ENCODE measurements around the gene TRAPPC2.
"Not testable (repeated sequence)": the region's sequence is repeated elsewhere in the genome, so short reads cannot be mapped to it uniquely, and the experiment has no call there.

The TRAPPC2 gene

DNA sequence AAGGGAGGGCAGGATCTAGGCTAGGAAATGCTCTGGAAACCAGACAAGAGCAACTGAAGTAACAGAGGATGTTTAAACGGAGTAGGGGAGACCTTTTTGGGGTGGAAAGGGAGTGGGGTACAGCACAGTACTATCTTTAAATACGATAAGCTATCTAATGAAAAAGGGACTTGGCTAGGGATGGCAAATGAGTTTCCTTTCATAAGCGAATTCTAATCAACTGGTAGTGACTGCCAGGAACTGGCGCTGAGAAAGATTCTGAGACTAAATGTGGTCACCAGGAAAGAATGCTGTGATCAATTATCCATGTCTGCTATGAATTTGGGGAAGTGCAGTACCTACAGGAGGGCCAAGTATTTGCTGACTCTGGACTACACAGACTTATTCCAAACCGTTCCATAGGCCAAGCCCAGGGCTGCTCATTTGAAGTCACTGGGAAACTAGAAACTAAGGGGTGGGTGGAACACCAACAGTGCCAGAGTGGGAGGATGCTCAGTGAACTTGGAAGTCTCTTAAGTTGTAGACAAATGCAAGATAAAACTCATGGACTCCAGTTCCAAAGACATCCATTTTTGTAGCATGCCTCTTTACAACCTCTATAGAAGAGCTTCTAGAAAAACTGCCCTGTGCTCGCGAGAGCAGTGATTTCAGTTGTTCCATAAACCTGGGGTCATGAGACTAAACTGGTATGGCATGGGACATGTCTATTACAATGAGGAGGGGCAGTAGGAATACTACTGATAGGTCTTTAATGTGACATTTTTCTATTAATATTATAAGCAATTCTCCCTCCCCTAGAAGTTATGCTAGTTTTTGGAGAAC is 2.0 kb downstream of the TRAPPC2 start:
- Histone ChIP-seq H3K27me3 (ENCODE audit: low read depth) (no peaks in the 10 kb centered on the region), H3K36me3 (replicated peaks) (peaks cover 36% of the 10 kb centered on the region), H3K4me1 (peaks cover 12% of the 10 kb centered on the region), H3K4me3 (no peak overlapping the region), H3K9me3 (no peaks in the 10 kb centered on the region)
- DNase-seq (ENCODE audit: low spot score in 2 of 2), result no peak
- in situ Hi-C loops (cut with MboI; ENCODE audit: low sequenced_read_pairs), result no loop called here

DNA sequence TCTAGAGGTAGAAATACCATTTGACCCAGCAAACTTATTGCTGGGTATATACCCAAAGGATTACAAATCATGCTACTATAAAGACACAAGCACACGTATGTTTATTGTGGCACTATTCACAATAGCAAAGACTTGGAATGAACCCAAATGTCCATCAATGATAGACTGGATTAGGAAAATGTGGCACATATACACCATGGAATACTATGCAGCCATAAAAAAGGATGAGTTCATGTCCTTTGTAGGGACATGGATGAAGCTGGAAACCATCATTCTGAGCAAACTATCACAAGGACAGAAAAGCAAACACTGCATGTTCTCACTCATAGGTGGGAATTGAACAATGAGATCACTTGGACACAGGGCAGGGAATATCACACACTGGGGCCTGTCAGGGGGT is 3.9 kb downstream of the TRAPPC2 start:
- in situ Hi-C loops (cut with MboI; ENCODE audit: low sequenced_read_pairs); H3K9me3 ChIP-seq; H3K4me1 ChIP-seq; H3K4me3 ChIP-seq; DNase-seq (ENCODE audit: low spot score in 2 of 2); H3K27me3 ChIP-seq (ENCODE audit: low read depth): not testable (repeated sequence)
- peaks cover 34% of the 10 kb centered on the region for H3K36me3 ChIP-seq (replicated peaks)

DNA sequence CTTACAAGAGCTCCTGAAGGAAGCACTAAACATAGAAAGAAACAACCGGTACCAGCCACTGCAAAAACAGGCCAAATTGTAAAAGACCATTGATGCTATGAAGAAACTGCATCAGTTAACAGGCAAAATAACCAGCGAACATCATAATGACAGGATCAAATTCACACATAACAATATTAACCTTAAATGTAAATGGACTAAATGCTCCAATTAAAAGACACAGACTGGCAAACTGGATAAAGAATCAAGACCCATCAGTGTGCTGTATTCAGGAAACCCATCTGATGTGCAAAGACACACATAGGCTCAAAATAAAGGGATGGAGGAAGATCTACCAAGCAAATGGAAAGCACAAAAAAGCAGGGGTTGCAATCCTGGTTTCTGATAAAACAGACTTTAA is 7.8 kb downstream of the TRAPPC2 start:
- H3K4me1 ChIP-seq; H3K27me3 ChIP-seq (ENCODE audit: low read depth); in situ Hi-C loops (cut with MboI; ENCODE audit: low sequenced_read_pairs); H3K4me3 ChIP-seq; H3K9me3 ChIP-seq; DNase-seq (ENCODE audit: low spot score in 2 of 2): not testable (repeated sequence)
- peaks cover 26% of the 10 kb centered on the region for H3K36me3 ChIP-seq (replicated peaks)

DNA sequence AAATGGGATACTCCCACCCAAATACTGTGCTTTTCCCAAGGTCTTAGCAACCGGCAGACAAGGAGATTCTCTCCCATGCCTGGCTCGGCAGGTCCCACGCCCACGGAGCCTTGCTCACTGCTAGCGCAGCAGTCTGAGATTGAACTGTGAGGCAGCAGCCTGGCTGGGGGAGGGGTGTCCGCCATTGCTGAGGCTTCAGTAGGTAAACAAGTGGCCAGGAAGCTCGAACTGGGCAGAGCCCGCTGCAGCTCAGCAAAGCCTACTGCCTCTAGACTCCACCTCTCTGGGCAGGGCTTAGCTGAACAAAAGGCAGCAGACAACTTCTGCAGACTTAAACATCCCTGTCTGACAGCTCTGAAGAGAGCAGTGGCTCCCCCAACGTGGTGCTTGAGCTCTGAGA is 9.5 kb downstream of the TRAPPC2 start:
- in situ Hi-C loops (cut with MboI; ENCODE audit: low sequenced_read_pairs), result not testable (repeated sequence)

DNA sequence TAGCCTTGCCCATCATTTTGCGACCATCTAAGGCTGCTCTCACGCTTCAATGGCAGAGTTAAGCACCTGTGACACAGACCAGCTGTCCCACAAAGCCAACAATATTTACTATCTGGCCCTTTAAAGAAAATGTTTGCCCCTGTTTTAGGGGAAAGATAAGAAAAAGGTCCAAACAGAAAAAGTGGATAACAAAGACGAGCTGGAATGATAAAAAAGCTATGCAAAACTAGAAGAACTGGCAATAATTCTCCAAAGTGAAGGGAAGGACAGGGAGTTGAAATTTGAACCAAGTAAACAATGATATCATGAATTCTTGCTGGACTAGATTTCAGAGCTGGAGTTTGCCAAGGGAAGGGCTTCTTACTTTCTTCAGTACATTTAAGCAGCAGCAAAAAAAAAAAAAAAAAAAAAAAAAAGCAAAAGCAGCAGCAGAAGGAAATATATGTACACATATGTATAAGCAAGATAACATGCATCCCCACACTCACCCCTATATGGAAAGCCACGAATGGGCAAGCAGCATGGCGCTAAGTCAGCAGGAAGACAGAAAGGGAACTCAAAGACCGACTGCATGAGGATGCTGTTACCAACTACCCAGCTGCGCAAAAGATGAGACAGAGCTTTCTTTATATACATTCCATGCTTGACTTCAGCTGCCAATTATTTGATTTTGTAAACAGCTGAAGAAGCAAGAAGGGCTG is 12.5 kb downstream of the TRAPPC2 start:
- Histone ChIP-seq H3K27me3 (ENCODE audit: low read depth) (no peaks in the 10 kb centered on the region), H3K36me3 (replicated peaks) (peaks cover 32% of the 10 kb centered on the region), H3K9me3 (no peaks in the 10 kb centered on the region), H3K4me3 (no peak overlapping the region), H3K4me1 (no peaks in the 10 kb centered on the region)
- in situ Hi-C loops (cut with MboI; ENCODE audit: low sequenced_read_pairs), result no loop called here
- no peak for DNase-seq (ENCODE audit: low spot score in 2 of 2)

More for the DNA sequence above, 9.5 kb downstream of the TRAPPC2 start:
- H3K27me3 ChIP-seq (ENCODE audit: low read depth); H3K9me3 ChIP-seq; DNase-seq (ENCODE audit: low spot score in 2 of 2); H3K4me1 ChIP-seq; H3K4me3 ChIP-seq: not testable (repeated sequence)
- H3K36me3 ChIP-seq (replicated peaks), result peaks cover 28% of the 10 kb centered on the region

DNA sequence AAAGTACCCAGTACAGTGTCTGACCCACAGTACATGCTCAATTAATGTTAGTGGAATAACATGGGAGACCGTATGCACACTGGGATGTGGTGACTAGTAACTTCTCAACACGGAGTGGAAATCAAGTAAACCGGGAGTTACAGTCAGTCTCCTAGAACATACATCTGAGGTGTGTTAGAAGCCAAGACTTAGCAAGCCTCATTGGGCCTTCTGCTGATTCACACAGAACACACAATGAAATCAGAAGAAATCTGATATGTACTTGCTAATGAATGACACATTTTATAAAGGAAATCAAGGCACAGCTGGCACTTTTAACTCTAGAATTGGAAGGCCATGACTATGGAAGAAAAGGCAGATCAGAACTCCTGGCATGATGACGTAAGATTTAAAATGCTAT is 13.0 kb downstream of the TRAPPC2 start:
- in situ Hi-C loops (cut with MboI; ENCODE audit: low sequenced_read_pairs), result no loop called here
- Histone ChIP-seq H3K27me3 (ENCODE audit: low read depth) (no peaks in the 10 kb centered on the region), H3K4me3 (no peak overlapping the region), H3K36me3 (replicated peaks) (peaks cover 35% of the 10 kb centered on the region), H3K9me3 (no peaks in the 10 kb centered on the region), H3K4me1 (no peaks in the 10 kb centered on the region)
- DNase-seq (ENCODE audit: low spot score in 2 of 2), result no peak

DNA sequence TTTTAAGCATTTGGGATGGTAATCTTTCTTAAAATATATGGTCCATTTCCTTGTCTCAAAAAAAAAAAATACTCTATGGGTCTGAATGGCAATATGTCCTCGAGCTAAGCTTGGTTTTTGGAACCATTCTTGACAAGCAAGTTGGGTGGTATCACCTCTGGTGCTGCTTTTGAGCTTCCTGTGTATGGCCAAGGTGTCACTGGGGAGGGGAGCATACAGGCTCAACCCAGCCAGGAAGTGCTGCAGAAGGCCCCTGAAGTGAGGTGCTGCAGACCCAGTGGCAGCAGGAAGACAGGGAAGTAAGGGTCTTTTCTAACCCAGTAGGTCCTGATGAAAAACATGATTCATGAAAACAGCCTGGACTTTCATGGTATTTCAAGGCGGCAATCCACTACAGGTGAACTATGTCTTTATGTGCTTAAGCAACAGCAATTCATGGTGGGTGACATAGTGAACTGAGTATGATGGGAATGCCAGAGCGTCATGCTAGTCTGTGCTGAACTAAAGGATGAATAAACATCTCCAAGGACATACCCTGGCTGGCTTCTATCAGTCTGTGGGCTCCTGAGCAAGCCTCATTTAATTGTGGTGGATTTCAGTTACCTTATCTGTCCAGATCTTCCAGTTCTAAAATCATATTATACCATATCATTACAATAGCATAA is 15.1 kb downstream of the TRAPPC2 start:
- Histone ChIP-seq H3K4me1 (no peaks in the 10 kb centered on the region), H3K9me3 (no peaks in the 10 kb centered on the region), H3K4me3 (no peak overlapping the region), H3K36me3 (replicated peaks) (peaks cover 52% of the 10 kb centered on the region), H3K27me3 (ENCODE audit: low read depth) (no peaks in the 10 kb centered on the region)
- no peak for DNase-seq (ENCODE audit: low spot score in 2 of 2)
- in situ Hi-C loops (cut with MboI; ENCODE audit: low sequenced_read_pairs), result no loop called here

DNA sequence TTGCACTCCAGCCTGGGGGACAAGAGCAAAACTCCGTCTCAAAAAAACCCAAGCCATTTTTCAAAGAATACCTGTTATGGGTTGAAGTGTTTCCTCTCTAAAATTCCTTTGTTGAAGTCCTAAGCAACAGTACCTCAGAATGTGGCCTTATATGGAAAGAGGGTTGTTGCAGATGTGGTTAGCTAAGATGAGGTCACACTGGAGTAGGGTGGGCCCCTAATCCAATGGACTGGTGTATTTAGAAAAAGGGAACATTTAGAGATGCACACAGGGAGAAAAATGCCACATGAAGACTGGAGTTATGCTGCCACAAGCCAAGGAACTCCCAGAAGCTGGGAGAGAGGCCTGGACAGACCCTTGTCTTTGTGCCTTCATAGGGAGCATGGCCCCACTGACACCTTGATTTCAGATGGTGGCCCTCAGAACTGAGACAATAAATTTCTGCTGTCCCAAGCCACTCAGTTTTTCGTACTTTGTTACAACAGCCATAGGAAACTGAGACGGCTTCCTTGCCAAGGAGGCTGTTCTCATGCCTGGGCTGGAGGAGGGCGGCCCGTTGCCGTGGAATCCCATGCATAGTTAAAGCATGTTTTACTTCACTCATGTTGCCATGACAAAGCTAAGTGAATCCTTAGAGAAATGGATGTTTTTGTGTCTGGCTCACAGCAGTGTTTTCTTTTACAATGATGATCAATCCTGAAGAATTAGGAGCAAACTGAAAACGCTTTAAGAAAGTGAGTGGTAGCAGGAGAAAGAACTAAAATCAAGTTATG is 16.5 kb downstream of the TRAPPC2 start:
- Histone ChIP-seq H3K27me3 (ENCODE audit: low read depth) (no peaks in the 10 kb centered on the region), H3K4me3 (no peak overlapping the region), H3K36me3 (replicated peaks) (peaks cover 54% of the 10 kb centered on the region), H3K9me3 (no peaks in the 10 kb centered on the region), H3K4me1 (no peaks in the 10 kb centered on the region)
- no peak for DNase-seq (ENCODE audit: low spot score in 2 of 2)
- in situ Hi-C loops (cut with MboI; ENCODE audit: low sequenced_read_pairs), result no loop called here

DNA sequence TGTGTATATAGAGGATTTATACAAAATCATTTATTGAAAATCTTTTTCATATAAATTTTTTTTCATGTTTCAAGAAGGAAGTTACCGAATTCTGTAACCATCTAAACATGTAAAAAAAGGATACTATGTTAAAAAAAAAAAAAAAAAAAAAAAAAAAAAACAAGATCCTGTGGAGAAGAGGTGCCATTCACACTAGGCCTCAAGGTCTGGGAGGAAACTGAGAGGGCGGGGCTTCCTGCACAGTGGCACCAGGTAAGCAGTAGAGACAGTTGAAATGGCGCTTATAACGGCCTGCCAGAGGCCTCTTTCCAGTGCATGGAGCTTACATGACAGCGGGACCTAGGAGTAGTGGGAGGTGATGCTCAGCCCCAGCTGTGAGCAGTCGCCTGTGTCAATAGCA is 17.5 kb downstream of the TRAPPC2 start:
- Histone ChIP-seq H3K27me3 (ENCODE audit: low read depth) (no peaks in the 10 kb centered on the region), H3K36me3 (replicated peaks) (peaks cover 54% of the 10 kb centered on the region), H3K4me3 (no peak overlapping the region), H3K4me1 (peaks cover 7% of the 10 kb centered on the region), H3K9me3 (no peaks in the 10 kb centered on the region)
- DNase-seq (ENCODE audit: low spot score in 2 of 2), result no peak
- in situ Hi-C loops (cut with MboI; ENCODE audit: low sequenced_read_pairs), result no loop called here

DNA sequence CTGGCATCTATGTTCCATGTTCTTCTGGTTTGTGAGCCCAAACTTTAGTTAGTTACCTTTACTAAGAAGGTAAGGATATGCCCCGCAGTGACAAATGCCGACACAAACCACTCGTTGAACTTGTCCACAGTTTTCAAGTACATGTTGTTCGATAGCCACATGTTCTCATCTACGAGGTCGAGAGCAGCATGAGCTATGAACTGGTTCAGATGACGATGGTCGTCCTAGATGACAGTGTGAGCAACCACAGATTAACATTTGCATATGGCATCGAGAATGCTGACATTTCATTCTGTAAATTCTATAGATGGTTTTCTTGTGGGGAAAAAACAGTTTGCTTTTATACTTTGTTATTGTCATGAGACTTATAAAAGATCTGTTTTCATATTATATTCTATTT is 18.0 kb downstream of the TRAPPC2 start:
- Histone ChIP-seq H3K36me3 (replicated peaks) (peaks cover 57% of the 10 kb centered on the region), H3K4me3 (no peak overlapping the region), H3K27me3 (ENCODE audit: low read depth) (no peaks in the 10 kb centered on the region), H3K4me1 (peaks cover 11% of the 10 kb centered on the region), H3K9me3 (no peaks in the 10 kb centered on the region)
- no peak for DNase-seq (ENCODE audit: low spot score in 2 of 2)
- in situ Hi-C loops (cut with MboI; ENCODE audit: low sequenced_read_pairs), result no loop called here

DNA sequence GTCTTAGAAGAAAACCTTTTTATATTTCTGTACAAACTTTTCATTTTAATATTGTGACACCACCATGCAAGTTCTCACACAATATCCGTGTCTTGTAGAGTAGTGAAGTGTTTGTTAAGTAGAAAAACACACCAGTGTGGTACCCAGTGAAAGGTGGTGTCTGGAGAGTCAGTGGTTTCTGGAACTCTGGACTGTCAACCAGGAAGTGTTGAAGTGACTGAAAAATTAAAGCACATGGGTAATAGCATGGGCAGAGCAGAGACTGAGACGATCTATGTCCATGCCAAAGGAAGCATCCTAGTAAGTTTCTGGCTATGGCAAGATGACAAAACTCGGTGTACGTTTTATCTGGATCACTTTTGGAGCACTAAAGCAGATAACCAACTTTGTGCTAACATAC is 23.3 kb downstream of the TRAPPC2 start:
- Histone ChIP-seq H3K36me3 (replicated peaks) (peaks cover 36% of the 10 kb centered on the region), H3K4me1 (peaks cover 18% of the 10 kb centered on the region), H3K9me3 (no peaks in the 10 kb centered on the region), H3K4me3 (no peak overlapping the region), H3K27me3 (ENCODE audit: low read depth) (no peaks in the 10 kb centered on the region)
- DNase-seq (ENCODE audit: low spot score in 2 of 2), result no peak
- in situ Hi-C loops (cut with MboI; ENCODE audit: low sequenced_read_pairs), result no loop called here

DNA sequence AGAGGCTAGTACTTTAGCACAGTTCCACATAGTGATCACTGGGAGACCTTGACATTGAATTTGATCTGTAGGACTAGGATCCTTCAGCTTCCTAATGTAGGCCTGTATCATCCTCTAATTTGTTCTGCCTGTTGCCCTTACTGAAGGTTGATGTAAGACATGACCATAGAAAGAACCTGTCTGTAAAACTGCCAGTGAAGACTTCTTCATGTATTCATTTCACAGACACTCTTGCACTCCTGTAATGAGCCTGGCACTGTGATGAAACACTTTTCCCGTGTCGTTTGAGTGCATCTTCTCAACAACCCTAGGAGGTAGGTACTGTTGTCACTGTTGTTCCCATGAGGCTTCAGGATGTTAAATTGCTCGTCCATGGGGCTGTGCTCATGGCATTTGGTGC is 30.8 kb downstream of the TRAPPC2 start:
- peaks cover under 1% of the 10 kb centered on the region; the same call in 1 of the 2 replicates for H3K36me3 ChIP-seq (replicated peaks)
- no peak for DNase-seq (ENCODE audit: low spot score in 2 of 2)
- in situ Hi-C loops (cut with MboI; ENCODE audit: low sequenced_read_pairs), result no loop called here

DNA sequence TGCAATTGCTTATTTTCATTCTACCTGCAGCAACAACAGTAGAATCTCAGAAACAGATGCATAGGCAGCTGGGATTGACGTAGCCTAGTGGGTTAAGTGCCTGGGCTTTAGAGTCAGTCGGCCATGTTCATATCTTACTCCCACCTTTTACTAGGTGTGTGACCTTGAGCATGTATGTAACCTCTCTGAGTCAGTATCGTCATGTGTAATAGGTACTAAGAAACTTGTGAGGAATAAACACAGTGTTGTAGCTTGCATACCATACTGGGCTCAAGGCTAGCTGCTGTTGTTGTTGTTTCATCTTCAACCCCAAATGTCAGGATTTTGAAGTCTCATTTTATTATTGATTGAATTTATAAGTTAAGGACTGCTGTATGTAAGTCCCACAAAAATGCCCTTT is 31.3 kb downstream of the TRAPPC2 start:
- no peaks in the 10 kb centered on the region for H3K27me3 ChIP-seq (ENCODE audit: low read depth)
- H3K4me3 ChIP-seq, result no peak overlapping the region
- peaks cover 4% of the 10 kb centered on the region; the same call in 1 of the 2 replicates for H3K36me3 ChIP-seq (replicated peaks)
- no peaks in the 10 kb centered on the region for H3K9me3 ChIP-seq
- H3K4me1 ChIP-seq, result no peaks in the 10 kb centered on the region; the same call in 1 of the 2 replicates
- no peak for DNase-seq (ENCODE audit: low spot score in 2 of 2)
- in situ Hi-C loops (cut with MboI; ENCODE audit: low sequenced_read_pairs), result no loop called here

More for the DNA sequence above, 30.8 kb downstream of the TRAPPC2 start:
- Histone ChIP-seq H3K9me3 (no peaks in the 10 kb centered on the region), H3K4me3 (no peak overlapping the region), H3K4me1 (peaks cover 4% of the 10 kb centered on the region), H3K27me3 (ENCODE audit: low read depth) (no peaks in the 10 kb centered on the region)
